ENCODE results near the gene SCN2A.
A peak's percentile ranks its signal among the peaks of the same experiment; 100 is the strongest.
"Not testable (repeated sequence)": the region's sequence is repeated elsewhere in the genome, so short reads cannot be mapped to it uniquely, and the experiment has no call there.

SCN2A gene

DNA sequence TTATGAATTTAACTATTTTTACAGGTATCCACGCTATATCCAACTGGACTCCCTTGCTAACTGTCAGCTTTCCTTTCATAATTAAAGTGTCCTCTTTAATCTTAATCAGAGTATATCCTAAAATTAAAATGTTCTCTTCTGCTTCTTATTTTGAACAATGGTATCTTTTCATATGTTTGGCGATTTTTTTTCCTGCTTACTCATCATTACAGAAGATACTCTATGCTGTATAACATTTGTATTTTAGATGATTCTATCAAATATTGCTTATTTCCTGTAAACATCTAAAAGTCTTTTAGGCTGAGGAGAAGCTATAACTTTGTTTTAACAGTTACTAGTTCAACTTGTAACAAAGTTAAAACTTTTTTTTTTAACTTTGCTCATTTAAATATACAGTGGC, 17.4 kb downstream of the SCN2A start:
- no peak for DNase-seq

- not testable (repeated sequence) for DNase-seq
Observed at GRCh38 chr2:165260347-165260746, 21.1 kb downstream of the SCN2A start.

DNA sequence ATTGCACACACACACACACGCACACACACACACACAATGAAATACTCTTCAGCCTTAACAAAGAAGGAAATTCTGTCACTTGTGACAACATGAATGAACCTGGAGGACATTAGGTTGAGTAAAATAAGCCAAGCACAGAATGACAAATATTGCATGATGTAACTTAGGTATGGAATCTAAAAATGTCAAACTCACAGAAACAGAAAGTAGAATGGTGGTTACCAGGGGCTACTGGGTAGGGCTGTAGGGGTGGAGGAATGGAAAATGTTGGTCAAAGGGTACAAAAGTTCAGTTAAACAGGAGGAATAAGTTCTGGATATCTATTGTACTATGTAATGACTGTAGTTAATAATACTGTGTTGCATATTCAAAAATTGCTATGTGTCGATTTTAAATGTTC, 29.5 kb downstream of the SCN2A start:
- no peak for DNase-seq

DNA sequence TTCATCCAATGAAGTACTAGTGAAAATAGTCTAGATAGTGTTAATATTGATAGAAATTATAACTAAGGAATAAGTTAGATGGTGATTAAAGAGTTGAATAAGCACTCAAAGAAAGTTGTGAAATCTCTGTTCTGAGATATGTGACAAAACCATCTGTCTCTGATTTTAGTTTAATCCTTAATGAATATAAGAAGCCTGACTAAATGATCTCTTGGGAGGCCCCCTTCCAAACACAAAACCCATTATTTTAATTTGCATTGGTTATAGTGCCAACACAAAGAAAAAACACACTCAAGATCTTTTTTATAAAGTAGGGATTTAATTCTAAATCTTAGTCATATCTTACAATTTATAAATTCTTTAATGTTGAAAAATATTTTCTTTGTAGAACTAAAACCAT, 34.0 kb downstream of the SCN2A start:
- DNase-seq, result no peak

DNA sequence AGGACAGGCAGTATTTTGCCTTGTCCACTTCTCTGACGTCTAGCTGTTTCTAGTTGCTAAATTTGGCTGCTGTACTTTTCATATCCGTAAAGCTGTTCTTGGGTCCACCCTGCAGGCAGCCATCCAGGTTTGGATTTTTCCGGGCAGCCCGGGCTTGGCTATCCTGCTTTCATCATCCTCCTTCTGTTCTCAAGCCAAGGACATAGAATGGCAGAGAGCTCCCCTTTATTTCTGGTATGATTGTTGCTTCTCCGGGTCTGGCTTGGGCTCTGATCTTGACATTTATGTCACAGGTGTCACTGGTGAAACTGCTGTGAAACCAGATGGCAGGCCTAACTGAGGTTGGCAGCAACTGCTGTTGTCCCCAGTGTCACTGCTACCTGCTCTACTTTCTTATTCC, 35.5 kb downstream of the SCN2A start:
- no peak for DNase-seq

GRCh38 chr2:165275932-165276331, 36.7 kb downstream of the SCN2A start:
- no peak for DNase-seq

GRCh38 chr2:165277295-165277694, 38.1 kb downstream of the SCN2A start:
- no peak for DNase-seq

DNA sequence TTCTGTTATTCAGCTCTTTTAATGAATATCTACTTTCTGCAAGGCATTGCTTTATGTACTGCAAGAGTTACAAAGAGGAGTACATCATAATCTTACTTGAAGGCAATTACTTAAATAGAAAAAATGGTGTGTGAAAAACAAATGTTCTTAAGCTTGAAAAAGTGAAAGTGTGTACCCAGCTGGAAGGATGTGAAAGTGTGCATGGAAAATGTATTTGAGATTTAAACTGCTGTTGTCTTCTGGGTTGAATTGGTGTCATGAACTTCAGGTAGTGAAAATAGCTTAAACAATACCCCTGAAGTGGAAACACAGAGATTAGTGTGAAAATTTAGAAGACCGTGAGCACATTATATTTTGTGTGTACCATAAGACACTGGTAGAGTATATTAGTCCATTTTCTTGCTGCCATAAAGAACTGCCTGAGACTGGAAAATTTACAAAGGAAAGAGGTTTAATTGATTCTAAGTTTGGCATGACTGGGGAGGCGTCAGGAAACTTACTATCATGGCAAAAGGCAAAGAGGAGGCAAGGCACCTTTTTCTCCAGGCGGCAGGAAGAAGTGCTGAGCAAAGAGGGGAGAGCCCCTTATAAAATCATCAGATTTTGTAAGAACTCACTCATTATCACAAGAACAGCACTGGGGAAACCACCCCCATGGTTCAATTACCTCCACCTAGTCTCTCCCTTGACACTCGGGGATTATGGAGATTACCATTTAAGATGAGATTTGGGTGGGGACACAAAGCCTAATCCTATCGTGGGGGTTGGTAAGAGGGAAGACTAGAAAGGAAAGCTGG, 38.8 kb downstream of the SCN2A start:
- no peak for DNase-seq

GRCh38 chr2:165280356-165280755, 41.1 kb downstream of the SCN2A start:
- DNase-seq, result no peak

DNA sequence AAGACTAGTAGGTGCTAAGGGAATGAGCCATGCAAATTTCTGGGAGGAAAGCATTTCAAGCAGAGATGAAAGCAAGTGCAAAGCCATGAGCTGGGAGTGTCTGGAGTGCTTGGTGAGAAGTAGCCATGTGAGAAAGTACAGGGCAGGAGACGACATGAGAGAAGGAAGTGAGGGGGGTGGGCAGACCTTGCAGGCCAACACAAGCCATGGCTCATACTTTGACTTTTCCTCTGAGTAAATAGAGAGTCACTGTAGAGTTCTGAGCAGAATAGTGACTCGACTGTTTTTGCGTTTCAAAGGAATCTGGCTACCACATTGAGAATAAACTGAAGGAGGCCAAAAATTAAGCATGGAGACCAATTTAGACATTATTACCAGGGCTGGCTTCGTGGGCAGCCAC, 42.2 kb downstream of the SCN2A start:
- no peak for DNase-seq

- DNase-seq, result no peak
Observed at GRCh38 chr2:165283342-165283741, 44.1 kb downstream of the SCN2A start.

GRCh38 chr2:165287094-165287778, 48.0 kb downstream of the SCN2A start:
- DNase-seq, result no peak

DNA sequence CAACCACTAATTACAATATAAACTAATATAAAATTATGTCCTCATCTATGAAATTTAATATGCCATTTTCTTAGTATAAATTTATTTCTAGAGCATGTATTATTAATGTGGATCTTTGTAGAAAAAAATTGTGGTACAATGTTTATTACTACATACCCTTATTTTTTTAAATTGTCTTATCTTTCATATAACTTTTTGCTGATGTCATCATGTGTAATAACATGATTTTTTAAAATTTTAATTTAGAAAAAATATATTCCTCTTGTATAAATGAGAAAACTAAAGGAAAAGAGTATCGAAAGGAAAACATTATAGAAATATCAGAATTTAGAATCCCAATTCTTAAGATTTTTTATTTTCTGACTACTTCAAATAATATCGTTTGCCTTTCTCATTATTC, 49.9 kb downstream of the SCN2A start:
- no peak for DNase-seq

DNA sequence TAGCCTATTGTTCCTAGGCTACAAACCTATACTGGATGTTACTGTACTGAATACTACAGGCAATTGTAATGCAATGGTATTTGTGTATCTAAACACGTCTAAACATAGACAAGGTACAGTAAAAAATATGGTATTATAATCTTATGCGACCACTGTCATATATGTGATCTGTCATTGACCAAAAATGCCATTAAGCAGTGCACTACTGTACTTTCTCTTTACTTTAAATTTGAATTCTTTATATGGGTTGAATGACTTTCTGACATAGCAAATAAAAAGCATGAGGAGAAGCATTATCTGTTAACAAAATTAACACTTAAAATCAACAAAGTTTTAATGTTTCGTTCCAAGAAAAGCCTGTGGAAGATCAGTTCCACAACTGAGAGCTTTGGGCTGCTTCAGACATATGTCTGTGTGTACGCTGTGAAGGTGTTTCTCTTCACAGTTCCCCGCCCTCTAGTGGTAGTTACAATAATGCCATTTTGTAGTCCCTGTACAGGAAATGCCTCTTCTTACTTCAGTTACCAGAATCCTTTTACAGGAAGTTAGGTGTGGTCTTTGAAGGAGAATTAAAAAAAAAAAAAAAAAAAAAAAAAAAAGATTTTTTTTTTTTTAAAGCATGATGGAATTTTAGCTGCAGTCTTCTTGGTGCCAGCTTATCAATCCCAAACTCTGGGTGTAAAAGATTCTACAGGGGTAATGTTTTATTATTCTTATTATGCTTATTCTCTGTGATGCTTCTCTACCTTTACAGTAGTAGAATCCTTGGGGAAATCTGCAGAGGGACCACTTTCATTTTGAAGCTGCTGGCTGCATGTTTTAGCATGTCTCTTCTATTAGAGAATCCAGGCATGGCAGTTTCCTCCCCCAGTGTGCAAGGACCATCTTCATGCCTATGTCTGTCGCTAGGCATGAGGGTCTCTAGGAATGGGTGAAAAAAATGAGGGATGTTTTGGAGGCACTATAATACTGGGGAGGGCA, 54.5 kb downstream of the SCN2A start:
- peak; percentile 87 for DNase-seq

DNA sequence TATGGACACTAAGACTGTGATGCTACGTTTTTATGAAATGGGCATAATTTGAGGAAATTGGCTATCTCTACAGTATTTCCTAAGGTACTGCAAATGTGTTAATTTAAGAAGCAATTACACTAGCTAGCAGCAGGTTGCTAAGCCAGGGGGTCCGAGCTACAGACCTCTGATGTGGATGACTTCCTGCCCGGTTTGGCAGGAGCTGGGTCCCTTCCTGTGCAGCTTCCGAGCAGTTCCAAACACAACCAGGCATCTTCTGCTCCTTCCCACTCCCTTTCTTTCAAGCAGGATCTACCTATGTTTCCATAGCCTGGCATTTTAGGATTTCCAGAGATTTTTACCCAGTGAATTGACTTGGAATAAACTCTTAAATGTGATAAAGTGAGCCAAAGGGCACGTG, 55.7 kb downstream of the SCN2A start:
- no peak for DNase-seq

DNA sequence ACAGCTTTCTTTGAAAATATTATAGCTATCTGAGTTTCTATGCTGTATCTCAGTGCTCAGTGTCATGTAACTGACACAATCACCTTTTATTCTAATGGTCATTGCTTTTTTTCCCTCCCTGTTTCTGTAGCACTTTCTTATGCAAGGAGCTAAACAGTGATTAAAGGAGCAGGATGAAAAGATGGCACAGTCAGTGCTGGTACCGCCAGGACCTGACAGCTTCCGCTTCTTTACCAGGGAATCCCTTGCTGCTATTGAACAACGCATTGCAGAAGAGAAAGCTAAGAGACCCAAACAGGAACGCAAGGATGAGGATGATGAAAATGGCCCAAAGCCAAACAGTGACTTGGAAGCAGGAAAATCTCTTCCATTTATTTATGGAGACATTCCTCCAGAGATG, 56.4 kb downstream of the SCN2A start:
- no peak for DNase-seq

- DNase-seq, result no peak
Observed at GRCh38 chr2:165305391-165306096, 66.3 kb downstream of the SCN2A start.

- DNase-seq, result no peak
Observed at GRCh38 chr2:165307317-165307716, 68.1 kb downstream of the SCN2A start.

- DNase-seq, result no peak
Observed at GRCh38 chr2:165311949-165312348, 72.7 kb downstream of the SCN2A start.

- no peak for DNase-seq
Observed at GRCh38 chr2:165312999-165313398, 73.8 kb downstream of the SCN2A start.

GRCh38 chr2:165313509-165313908, 74.3 kb downstream of the SCN2A start:
- DNase-seq, result no peak

- peak; percentile 8 for DNase-seq
Observed at GRCh38 chr2:165328272-165328671, 89.1 kb downstream of the SCN2A start.

DNA sequence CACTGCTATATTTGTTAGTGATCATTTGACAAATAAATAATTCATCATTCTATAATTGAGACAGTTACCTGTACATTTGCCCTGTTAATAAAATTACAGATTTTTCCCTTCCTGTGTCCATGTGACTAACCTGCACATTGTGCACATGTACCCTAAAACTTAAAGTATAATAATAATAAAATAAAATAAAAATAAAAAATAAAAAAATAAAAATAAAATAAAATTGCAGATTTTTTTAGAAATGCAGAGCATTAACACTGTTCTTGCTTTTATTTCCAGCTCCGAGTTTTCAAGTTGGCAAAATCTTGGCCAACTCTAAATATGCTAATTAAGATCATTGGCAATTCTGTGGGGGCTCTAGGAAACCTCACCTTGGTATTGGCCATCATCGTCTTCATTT, 105.1 kb downstream of the SCN2A start:
- DNase-seq, result not testable (repeated sequence)

Measured in CD4-positive, alpha-beta T cell treated with Interleukin-17A for 1 hour (primary cell).